ENCODE measurements around the gene CREM.

GRCh38 chr10:35165136-35165535, 38.5 kb downstream of the CREM start:
- TF ChIP-seq, protein P1, sequence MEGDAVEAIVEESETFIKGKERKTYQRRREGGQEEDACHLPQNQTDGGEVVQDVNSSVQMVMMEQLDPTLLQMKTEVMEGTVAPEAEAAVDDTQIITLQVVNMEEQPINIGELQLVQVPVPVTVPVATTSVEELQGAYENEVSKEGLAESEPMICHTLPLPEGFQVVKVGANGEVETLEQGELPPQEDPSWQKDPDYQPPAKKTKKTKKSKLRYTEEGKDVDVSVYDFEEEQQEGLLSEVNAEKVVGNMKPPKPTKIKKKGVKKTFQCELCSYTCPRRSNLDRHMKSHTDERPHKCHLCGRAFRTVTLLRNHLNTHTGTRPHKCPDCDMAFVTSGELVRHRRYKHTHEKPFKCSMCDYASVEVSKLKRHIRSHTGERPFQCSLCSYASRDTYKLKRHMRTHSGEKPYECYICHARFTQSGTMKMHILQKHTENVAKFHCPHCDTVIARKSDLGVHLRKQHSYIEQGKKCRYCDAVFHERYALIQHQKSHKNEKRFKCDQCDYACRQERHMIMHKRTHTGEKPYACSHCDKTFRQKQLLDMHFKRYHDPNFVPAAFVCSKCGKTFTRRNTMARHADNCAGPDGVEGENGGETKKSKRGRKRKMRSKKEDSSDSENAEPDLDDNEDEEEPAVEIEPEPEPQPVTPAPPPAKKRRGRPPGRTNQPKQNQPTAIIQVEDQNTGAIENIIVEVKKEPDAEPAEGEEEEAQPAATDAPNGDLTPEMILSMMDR (IDR thresholded peaks at IDR 0.05; ENCODE audit: insufficient read depth, low read length): no peak
- no peak for TF ChIP-seq POLR2AphosphoS5 (IDR thresholded peaks at IDR 0.05; ENCODE audit: low read depth)
- TF ChIP-seq, protein P2, sequence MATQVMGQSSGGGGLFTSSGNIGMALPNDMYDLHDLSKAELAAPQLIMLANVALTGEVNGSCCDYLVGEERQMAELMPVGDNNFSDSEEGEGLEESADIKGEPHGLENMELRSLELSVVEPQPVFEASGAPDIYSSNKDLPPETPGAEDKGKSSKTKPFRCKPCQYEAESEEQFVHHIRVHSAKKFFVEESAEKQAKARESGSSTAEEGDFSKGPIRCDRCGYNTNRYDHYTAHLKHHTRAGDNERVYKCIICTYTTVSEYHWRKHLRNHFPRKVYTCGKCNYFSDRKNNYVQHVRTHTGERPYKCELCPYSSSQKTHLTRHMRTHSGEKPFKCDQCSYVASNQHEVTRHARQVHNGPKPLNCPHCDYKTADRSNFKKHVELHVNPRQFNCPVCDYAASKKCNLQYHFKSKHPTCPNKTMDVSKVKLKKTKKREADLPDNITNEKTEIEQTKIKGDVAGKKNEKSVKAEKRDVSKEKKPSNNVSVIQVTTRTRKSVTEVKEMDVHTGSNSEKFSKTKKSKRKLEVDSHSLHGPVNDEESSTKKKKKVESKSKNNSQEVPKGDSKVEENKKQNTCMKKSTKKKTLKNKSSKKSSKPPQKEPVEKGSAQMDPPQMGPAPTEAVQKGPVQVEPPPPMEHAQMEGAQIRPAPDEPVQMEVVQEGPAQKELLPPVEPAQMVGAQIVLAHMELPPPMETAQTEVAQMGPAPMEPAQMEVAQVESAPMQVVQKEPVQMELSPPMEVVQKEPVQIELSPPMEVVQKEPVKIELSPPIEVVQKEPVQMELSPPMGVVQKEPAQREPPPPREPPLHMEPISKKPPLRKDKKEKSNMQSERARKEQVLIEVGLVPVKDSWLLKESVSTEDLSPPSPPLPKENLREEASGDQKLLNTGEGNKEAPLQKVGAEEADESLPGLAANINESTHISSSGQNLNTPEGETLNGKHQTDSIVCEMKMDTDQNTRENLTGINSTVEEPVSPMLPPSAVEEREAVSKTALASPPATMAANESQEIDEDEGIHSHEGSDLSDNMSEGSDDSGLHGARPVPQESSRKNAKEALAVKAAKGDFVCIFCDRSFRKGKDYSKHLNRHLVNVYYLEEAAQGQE (IDR thresholded peaks at IDR 0.05; ENCODE audit: insufficient replicate concordance, low read depth): no peak
- no peak for TF ChIP-seq GABPA (IDR thresholded peaks at IDR 0.05; ENCODE audit: low read depth)
- TF ChIP-seq SPI1 (IDR thresholded peaks at IDR 0.05; ENCODE audit: borderline replicate concordance, low read depth): peak; percentile 30; the same call in 1 of the 2 replicates
